Neural cell (in vitro differentiated cells): ENCODE data around the gene BFSP2. TPM values are rescaled to one million over a fixed set of nuclear protein-coding genes. Genes with fewer than 3 reads are reported as not detected.

ENCODE experiments used
- H2AFZ ChIP-seq: fragments of 200-600, 300-800 bp; sonication (generic), shearing (Covaris generic); 2 replicates; pipeline ENCODE4 v1.6.0; 2014; ENCODE audit warnings: low read depth, mild to moderate bottlenecking, antibody characterized with exemption, low read length, moderate library complexity
- H3F3A ChIP-seq: fragments of 200-600 bp; shearing (Covaris generic); 2 replicates; pipeline ENCODE4 v1.6.1; 2016; ENCODE audit warnings: mild to moderate bottlenecking, moderate library complexity, mixed read lengths, antibody characterized with exemption, low read length; ENCODE audit not compliant: insufficient read depth, poor library complexity, severe bottlenecking
- H3K27ac ChIP-seq: fragments of 200-600, 300-800 bp; sonication (generic), shearing (Covaris generic); 2 replicates; pipeline ENCODE4 v1.5.1; 2014; ENCODE audit warnings: mild to moderate bottlenecking, low read length, moderate library complexity
- H3K27me3 ChIP-seq: fragments of 300-800, 200-600 bp; sonication (generic), shearing (Covaris generic); 2 replicates; pipeline ENCODE4 v1.6.0; 2014; ENCODE audit warnings: mild to moderate bottlenecking, low read depth, low read length, moderate library complexity; ENCODE audit not compliant: insufficient read depth
- H3K36me3 ChIP-seq: fragments of 300-800, 200-600 bp; sonication (generic), shearing (Covaris generic); 2 replicates; pipeline ENCODE4 v1.5.1; 2014; ENCODE audit warnings: mild to moderate bottlenecking, antibody characterized with exemption, low read length, moderate library complexity; ENCODE audit not compliant: insufficient read depth
- H3K4me2 ChIP-seq: fragments of 300-800, 200-600 bp; sonication (generic), shearing (Covaris generic); 2 replicates; pipeline ENCODE4 v1.6.0; 2014; ENCODE audit warnings: mild to moderate bottlenecking, low read length
- H3K4me3 ChIP-seq: fragments of 300-800, 200-600 bp; sonication (generic), shearing (Covaris generic); 2 replicates; pipeline ENCODE4 v1.5.1; 2014; ENCODE audit warnings: mild to moderate bottlenecking, low read length, moderate library complexity
- H3K79me2 ChIP-seq: fragments of 200-600 bp; shearing (Covaris generic); replicated peaks from 2 replicates; pipeline ENCODE4 v1.6.0; 2014; ENCODE audit warnings: mild to moderate bottlenecking, low read length, moderate library complexity; ENCODE audit not compliant: insufficient read depth
- H3K9ac ChIP-seq: fragments of 300-800, 200-600 bp; sonication (generic), shearing (Covaris generic); 2 replicates; pipeline ENCODE4 v1.6.1; 2016; ENCODE audit warnings: mild to moderate bottlenecking, low read length, mixed read lengths
- H3K9me2 ChIP-seq: fragments of 200-600 bp; shearing (Covaris generic); 2 replicates; pipeline ENCODE4 v1.6.1; 2016; ENCODE audit warnings: mild to moderate bottlenecking, low read length, mixed read lengths; ENCODE audit not compliant: insufficient read depth
- H3K9me3 ChIP-seq: fragments of 200-600, 300-800 bp; sonication (generic), shearing (Covaris generic); 2 replicates; pipeline ENCODE4 v1.6.1; 2016; ENCODE audit warnings: mild to moderate bottlenecking, mixed run types, low read length, moderate library complexity, mixed read lengths
- H4K20me1 ChIP-seq: fragments of 200-600 bp; shearing (Covaris generic); 2 replicates; pipeline ENCODE4 v1.6.1; 2016; ENCODE audit warnings: mild to moderate bottlenecking, mixed run types; ENCODE audit not compliant: insufficient read depth
- CTCF ChIP-seq: fragments of 450-650 bp; IDR thresholded peaks from 2 replicates; pipeline ENCODE4 v1.5.1; 2014; ENCODE audit warnings: antibody characterized with exemption, mild to moderate bottlenecking, moderate library complexity; ENCODE audit not compliant: poor library complexity, severe bottlenecking
- EP300 ChIP-seq: fragments of 450-650 bp; conservative IDR thresholded peaks from 2 replicates; pipeline ENCODE4 v1.6.1; 2014; ENCODE audit warnings: antibody characterized with exemption, mild to moderate bottlenecking, moderate library complexity; ENCODE audit not compliant: poor library complexity, severe bottlenecking
- EZH2 ChIP-seq: fragments of 200-600, 300-800 bp; shearing (Covaris generic), sonication (generic); IDR thresholded peaks from 2 replicates; pipeline ENCODE4 v1.6.1; 2014; ENCODE audit warnings: antibody characterized with exemption, low read length, borderline replicate concordance, mild to moderate bottlenecking; ENCODE audit not compliant: insufficient read depth, poor library complexity, severe bottlenecking
- MXI1 ChIP-seq: fragments of 450-650 bp; conservative IDR thresholded peaks from 2 replicates; pipeline ENCODE4 v1.6.1; 2014; ENCODE audit warnings: antibody characterized with exemption, mild to moderate bottlenecking; ENCODE audit not compliant: poor library complexity, severe bottlenecking
- POLR2AphosphoS5 ChIP-seq: IDR thresholded peaks from 2 replicates; pipeline ENCODE4 v1.6.1; 2012
- RAD21 ChIP-seq: fragments of 450-650 bp; conservative IDR thresholded peaks from 2 replicates; pipeline ENCODE4 v1.6.1; 2014; ENCODE audit warnings: antibody characterized with exemption, mild to moderate bottlenecking, moderate library complexity
- REST ChIP-seq: IDR thresholded peaks from 2 replicates; pipeline ENCODE4 v1.6.1; 2012; ENCODE audit warnings: borderline replicate concordance
- SMC3 ChIP-seq: fragments of 450-650 bp; conservative IDR thresholded peaks from 2 replicates; pipeline ENCODE4 v1.6.1; 2014; ENCODE audit warnings: antibody characterized with exemption, mild to moderate bottlenecking, moderate library complexity; ENCODE audit not compliant: poor library complexity
- TAF1 ChIP-seq: IDR thresholded peaks from 2 replicates; pipeline ENCODE4 v1.6.1; 2012; ENCODE audit warnings: low read depth
- polyA plus RNA-seq: library from polyadenylated mRNA; depleted of rRNA; stranded (reverse); fragments of >200 nt; gene quantifications from 2 replicates; pipeline ENCODE4 v1.2.3, GENCODE V29; 2014

The BFSP2 gene
- polyA plus RNA-seq, 1 donor from 2014 or later: not detected

DNA sequence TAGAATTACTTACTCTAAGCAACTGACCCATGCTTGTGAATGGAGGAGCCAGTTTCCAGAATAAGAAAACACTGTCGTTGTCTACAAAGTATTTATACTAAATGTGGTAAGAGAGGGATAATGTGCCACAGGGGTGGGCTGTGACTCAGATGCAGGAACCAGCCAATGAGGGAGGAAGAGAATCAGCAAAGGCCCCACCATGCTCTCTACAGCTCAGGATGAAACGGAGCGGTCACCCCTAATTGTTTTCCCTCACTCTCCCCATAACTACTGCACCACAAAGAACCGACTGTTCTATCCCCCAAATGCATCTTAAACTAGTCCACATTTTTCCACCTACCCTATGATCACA is 44.5 kb downstream of the BFSP2 start:
- no peak overlapping the region for H2AFZ ChIP-seq
- H3K9me2 ChIP-seq: no peaks in the 10 kb centered on the region
- no peak overlapping the region for H3K27ac ChIP-seq
- no peak overlapping the region for H3K4me3 ChIP-seq
- H3K9me3 ChIP-seq: no peaks in the 10 kb centered on the region
- H3K4me2 ChIP-seq: no peak overlapping the region
- no peaks in the 10 kb centered on the region for H3K79me2 ChIP-seq
- H3K36me3 ChIP-seq: no peaks in the 10 kb centered on the region
- no peaks in the 10 kb centered on the region for H3F3A ChIP-seq
- H4K20me1 ChIP-seq: no peaks in the 10 kb centered on the region
- H3K9ac ChIP-seq: no peak overlapping the region
- H3K27me3 ChIP-seq: no peaks in the 10 kb centered on the region
- TF ChIP-seq MXI1 (no peak), REST (no peak), EP300 (no peak), SMC3 (no peak), TAF1 (no peak), POLR2AphosphoS5 (no peak), RAD21 (no peak), EZH2 (no peak), CTCF (no peak)

GRCh38 chr3:133445108-133445507 is 45.3 kb downstream of the BFSP2 start:
- Histone ChIP-seq H3K36me3 (no peaks in the 10 kb centered on the region), H3K27ac (no peak overlapping the region), H3K27me3 (no peaks in the 10 kb centered on the region), H3K4me3 (no peak overlapping the region), H3K9me3 (no peaks in the 10 kb centered on the region), H3K4me2 (no peak overlapping the region), H3K9ac (no peak overlapping the region), H2AFZ (no peak overlapping the region), H4K20me1 (no peaks in the 10 kb centered on the region), H3K79me2 (no peaks in the 10 kb centered on the region), H3K9me2 (no peaks in the 10 kb centered on the region), H3F3A (no peaks in the 10 kb centered on the region)
- TF ChIP-seq EP300 (no peak), MXI1 (no peak), REST (no peak), EZH2 (no peak), POLR2AphosphoS5 (no peak), RAD21 (no peak), CTCF (no peak), TAF1 (no peak), SMC3 (no peak)
